Measurements from ENCODE around the gene FNIP2. TPM values are rescaled to one million over a fixed set of nuclear protein-coding genes. Genes with fewer than 3 reads are reported as not detected.

The FNIP2 gene
- total and polyA plus RNA-seq, 8 donors: 4.8 to 109 (median 28.9) TPM

GRCh38 chr4:158766434-158767044 lies 2.3 kb upstream of the FNIP2 start:
- TF ChIP-seq CTCF (IDR thresholded peaks at IDR 0.05): no peak
- TF ChIP-seq EP300 (IDR thresholded peaks at IDR 0.05): no peak
- TF ChIP-seq POLR2A (IDR thresholded peaks at IDR 0.05): no peak
- TF ChIP-seq POLR2AphosphoS5 (IDR thresholded peaks at IDR 0.05): no peak
- no peak for DNase-seq
- peak overlapping the region in 2 of 5 donors; percentile 10 to 33 for H3K27ac ChIP-seq
- H3K36me3 ChIP-seq: no peaks in the 10 kb centered on the region
- H3K4me3 ChIP-seq: no peak overlapping the region
- no peaks in the 10 kb centered on the region for H3K27me3 ChIP-seq
- intact Hi-C loops (cut with DNase I; ENCODE audit: low total_unique reads): no loop called here
- 77 to 90% (median 87%) methylated on average over 6 of the region's 6 CpGs for WGBS, 5 donors
- H3K4me1 ChIP-seq: peaks cover 16 to 36% (median 26%) of the 10 kb centered on the region in 4 donors
- H3K9me3 ChIP-seq: no peaks in the 10 kb centered on the region

DNA sequence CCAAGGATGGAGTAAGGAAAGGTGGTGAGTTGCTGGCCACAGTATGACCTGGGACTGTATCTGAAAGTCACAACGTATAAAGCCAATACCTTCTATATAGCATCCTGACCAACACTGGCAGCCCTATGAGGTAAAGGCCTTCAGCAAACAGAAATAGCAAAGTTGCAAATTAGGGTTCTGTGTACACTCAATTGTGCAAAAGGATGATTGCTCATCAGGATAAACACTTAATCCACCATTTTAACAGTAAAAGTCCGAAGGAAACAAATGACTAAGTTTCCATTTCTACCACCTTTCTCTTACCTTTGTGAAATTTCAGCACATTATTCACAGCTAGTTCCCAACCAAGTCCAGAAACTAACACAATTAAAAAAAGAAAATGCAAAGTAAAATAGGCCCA lies 1.4 kb upstream of the FNIP2 start:
- WGBS, 5 donors: 33 to 41% (median 40%) methylated on average over 2 of the region's 2 CpGs
- intact Hi-C loops (cut with DNase I; ENCODE audit: low total_unique reads): no loop called here
- no peak for DNase-seq
- H3K27ac ChIP-seq: peak overlapping the region in 3 of 5 donors; percentile 14 to 94 (median 89)
- no peak overlapping the region for H3K4me3 ChIP-seq
- H3K36me3 ChIP-seq: no peaks in the 10 kb centered on the region
- H3K9me3 ChIP-seq: no peaks in the 10 kb centered on the region
- H3K4me1 ChIP-seq: peaks cover 16 to 45% (median 34%) of the 10 kb centered on the region in 4 donors
- H3K27me3 ChIP-seq: no peaks in the 10 kb centered on the region
- TF ChIP-seq POLR2AphosphoS5 (IDR thresholded peaks at IDR 0.05) (no peak), POLR2A (IDR thresholded peaks at IDR 0.05) (no peak), EP300 (IDR thresholded peaks at IDR 0.05) (no peak), CTCF (IDR thresholded peaks at IDR 0.05) (no peak)

DNA sequence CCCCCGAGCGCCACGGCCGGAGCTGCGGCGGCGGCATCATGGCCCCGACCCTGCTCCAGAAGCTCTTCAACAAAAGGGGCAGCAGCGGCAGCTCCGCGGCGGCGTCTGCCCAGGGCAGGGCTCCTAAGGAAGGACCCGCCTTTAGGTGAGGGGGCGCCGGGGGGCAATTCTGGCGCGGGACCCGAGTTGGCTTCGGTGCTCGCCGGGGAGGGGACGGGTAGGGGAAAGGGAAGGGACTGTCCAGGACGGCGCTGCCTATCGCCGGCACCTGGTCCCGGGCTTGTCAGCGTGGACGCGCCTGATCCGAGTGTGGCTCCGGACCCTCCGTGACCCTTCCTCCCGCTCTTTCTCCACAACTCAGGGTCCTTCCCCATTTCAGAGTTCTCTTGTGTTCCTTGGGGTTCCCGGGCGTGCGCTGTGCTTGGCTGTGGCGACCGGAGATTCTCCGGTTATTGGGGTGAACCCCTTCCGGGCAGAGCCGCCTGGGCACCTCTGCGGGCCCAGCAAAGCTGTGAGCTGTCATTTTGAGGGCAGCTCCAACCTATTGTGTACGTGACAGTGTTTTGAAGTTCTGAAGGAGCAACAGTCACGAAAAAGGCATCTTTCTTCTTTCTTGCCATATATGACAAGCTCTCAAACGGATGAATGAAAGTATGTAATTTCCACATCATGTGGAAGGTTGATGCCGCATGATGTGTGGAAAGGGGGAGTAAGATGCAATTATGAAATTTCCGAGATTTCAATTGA lies 522 bp downstream of the FNIP2 start:
- peak overlapping the region; percentile 88 to 95 (median 89) for H3K27ac ChIP-seq
- peak; percentile 29 to 73 for DNase-seq
- peak overlapping the region; percentile 78 to 84 (median 82) for H3K4me3 ChIP-seq
- no peaks in the 10 kb centered on the region for H3K27me3 ChIP-seq
- no peaks in the 10 kb centered on the region for H3K36me3 ChIP-seq
- WGBS, 5 donors: 1 to 2% (median 1%) methylated on average over 31 to 49 of the region's 49 CpGs
- H3K9me3 ChIP-seq: no peaks in the 10 kb centered on the region
- TF ChIP-seq POLR2AphosphoS5 (IDR thresholded peaks at IDR 0.05) (no peak), CTCF (IDR thresholded peaks at IDR 0.05) (no peak), POLR2A (IDR thresholded peaks at IDR 0.05) (no peak), EP300 (IDR thresholded peaks at IDR 0.05) (no peak)
- intact Hi-C loops (cut with DNase I; ENCODE audit: low total_unique reads): no loop called here
- H3K4me1 ChIP-seq: peaks cover 17 to 63% (median 45%) of the 10 kb centered on the region in 4 donors

DNA sequence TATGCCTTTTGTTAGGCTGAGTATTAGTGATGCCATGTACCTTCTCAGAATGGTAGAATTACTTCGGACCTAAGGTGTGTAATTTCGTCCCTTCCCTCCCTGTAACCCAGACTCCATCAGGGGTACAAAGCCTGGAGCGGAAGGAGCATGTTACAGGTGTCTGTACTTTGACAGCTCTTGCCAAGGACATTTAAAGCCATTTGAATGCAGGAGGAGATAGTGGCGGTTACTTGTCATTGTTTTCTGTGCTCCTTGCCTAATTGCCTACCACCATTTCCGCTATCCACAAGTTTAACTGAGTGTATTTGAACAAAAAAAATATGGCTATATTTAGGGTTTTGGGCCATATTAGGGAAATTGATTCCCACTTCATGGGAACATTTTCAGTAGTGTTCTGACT lies 1.8 kb downstream of the FNIP2 start:
- intact Hi-C loops (cut with DNase I; ENCODE audit: low total_unique reads): no loop called here
- DNase-seq: no peak
- 24 to 67% (median 44%) methylated on average over 5 of the region's 5 CpGs for WGBS, 5 donors
- TF ChIP-seq POLR2A (IDR thresholded peaks at IDR 0.05) (no peak), EP300 (IDR thresholded peaks at IDR 0.05) (no peak)
- Histone ChIP-seq H3K27ac (peak overlapping the region in 3 of 5 donors; percentile 88 to 94 (median 89)), H3K4me3 (peak overlapping the region; percentile 78 to 84 (median 82)), H3K4me1 (peaks cover 29 to 76% (median 54%) of the 10 kb centered on the region in 4 donors), H3K27me3 (no peaks in the 10 kb centered on the region), H3K36me3 (no peaks in the 10 kb centered on the region), H3K9me3 (no peaks in the 10 kb centered on the region)
